NB4 (cell line): ENCODE data around the gene CLDN18.

Source experiments
- TF ChIP-seq, protein P1 (sequence below): IDR thresholded peaks from one replicate; pipeline ENCODE4 v1.5.1; 2012; ENCODE audit warnings: low read depth, low read length
- TF ChIP-seq, protein P2 (sequence below): IDR thresholded peaks from 2 replicates; pipeline ENCODE4 v1.6.1; 2011; ENCODE audit warnings: low read depth, low read length

DNA sequence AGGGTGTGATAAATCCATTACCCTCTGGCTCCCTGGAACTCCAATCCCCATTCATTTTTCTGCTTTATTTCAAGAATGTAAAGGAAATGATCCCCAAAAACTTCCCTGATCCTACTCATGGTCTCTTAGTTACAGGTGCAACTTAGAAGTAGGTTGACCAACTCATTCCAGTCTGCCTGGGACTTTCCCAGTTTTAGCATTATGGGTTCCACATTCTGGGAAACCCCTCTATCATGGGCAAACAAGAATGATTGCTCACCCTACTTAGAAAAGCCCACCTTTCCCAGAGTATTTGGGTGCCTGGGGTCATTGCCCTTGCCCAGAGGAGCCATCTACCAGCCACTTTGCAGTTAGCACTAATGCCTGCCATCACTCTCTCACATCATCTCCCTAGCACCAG, 15.6 kb downstream of the CLDN18 start:
- TF ChIP-seq, protein P1, sequence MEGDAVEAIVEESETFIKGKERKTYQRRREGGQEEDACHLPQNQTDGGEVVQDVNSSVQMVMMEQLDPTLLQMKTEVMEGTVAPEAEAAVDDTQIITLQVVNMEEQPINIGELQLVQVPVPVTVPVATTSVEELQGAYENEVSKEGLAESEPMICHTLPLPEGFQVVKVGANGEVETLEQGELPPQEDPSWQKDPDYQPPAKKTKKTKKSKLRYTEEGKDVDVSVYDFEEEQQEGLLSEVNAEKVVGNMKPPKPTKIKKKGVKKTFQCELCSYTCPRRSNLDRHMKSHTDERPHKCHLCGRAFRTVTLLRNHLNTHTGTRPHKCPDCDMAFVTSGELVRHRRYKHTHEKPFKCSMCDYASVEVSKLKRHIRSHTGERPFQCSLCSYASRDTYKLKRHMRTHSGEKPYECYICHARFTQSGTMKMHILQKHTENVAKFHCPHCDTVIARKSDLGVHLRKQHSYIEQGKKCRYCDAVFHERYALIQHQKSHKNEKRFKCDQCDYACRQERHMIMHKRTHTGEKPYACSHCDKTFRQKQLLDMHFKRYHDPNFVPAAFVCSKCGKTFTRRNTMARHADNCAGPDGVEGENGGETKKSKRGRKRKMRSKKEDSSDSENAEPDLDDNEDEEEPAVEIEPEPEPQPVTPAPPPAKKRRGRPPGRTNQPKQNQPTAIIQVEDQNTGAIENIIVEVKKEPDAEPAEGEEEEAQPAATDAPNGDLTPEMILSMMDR = no peak
- TF ChIP-seq, protein P2, sequence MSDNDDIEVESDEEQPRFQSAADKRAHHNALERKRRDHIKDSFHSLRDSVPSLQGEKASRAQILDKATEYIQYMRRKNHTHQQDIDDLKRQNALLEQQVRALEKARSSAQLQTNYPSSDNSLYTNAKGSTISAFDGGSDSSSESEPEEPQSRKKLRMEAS = no peak
